A204.1 (cell line): Measurements from ENCODE around the gene AVL9.
A peak's percentile ranks its signal among the peaks of the same experiment; 100 is the strongest.

Source experiments
- FAIRE-seq: peaks from 2 replicates; lab custom pipeline; 2012; peaks lifted over from hg19 to GRCh38; lab: Jason Lieb, UNC

Gene AVL9

DNA sequence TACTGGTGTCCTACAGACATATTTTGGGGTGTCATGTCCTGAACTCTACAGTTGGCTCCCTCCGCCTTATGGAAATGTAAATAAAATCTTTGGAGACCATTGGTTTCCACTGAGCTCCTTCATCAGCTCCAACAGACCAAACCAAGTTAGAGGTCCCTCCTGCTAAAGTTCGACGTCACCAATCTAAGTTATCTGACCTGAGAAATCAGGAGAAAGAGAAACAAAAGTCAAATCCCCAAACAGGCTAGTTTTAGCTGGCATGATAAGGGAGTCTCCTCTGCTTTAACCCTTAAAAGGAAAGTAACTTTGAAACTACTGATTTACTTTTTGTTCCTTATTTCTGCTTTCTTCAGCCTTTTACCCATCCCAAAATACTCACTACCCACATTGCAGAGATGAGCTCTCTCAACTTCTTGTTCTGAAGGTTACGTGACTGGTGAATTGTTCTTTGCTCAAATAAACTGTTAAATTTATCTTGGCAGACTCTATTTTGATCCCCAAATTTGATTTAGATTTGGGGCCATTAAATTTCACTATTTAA, 39.9 kb downstream of the AVL9 start:
- no peak for FAIRE-seq

DNA sequence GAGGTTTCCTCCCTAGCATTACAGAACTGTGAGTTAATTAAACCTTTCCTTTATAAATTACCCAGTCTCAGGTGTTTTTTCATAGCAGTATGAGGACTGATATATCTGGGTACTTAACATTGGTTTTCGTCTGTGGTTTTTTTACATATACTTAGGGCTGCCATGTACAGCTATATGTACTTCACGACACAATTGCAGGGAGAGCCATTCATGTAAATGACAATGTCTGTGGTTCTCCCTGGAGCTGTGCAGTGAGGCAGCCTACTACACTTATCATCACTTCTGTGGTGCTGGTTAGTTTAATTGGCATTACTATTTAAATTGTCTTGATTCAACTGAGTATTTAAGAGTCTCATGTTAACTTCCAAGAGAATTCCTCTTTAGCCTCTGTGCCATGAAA, 40.7 kb downstream of the AVL9 start:
- FAIRE-seq, result no peak

DNA sequence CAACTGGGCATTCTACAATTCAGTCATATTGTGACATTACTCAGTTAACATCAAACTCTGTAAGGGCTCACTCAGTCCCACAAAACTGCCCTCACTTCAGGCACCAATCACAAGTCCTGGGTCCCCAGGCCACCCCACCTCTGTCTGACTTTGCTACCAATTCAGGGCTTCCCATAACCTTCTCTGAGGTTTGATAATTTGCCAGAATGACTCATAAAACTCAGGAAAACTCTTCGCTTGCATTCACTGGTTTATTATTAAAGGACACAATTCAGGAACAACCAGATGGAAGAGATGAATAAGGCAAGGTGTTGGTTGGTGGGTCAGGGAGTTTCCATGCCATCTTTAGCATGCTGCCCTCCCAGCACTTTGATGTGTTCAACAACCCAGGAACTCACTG, 41.3 kb downstream of the AVL9 start:
- FAIRE-seq, result no peak

DNA sequence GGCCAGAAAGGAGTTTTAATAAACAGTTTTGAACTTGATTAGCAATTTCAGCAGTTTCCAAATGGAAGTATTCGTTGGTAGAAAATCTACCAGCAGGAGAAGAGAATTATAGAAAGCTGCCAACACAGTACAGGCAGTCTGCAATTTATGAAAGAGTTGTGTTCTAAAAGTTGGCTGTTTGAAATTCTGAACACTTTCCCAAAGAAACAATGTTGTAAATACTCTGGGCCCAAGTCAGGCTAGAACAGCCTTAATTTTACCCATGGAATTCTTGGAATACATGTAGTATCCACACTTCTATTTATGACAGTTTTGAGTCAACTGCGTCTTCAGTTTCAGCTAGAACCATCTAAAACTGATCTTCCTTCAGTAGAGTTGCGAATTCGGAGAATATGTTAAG, 42.5 kb downstream of the AVL9 start:
- no peak for FAIRE-seq

DNA sequence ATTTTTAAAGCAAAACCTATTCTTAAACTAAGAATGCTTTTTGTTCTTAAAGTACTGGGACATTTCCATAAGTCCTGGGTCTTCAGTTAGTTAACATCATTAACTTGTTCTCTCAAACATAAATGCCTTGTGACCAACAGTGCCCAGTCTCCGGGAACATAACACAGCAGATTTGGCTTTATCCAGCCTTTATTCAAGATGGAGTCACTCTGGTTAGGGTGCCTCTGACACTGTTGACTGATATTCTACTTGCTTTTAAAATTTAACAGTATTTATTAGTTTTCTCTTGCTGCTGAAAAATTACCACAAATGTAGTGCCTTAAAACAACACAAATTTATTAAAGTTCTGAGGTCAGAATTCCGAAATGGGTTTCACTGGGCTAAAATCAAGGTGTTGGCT, 44.1 kb downstream of the AVL9 start:
- no peak for FAIRE-seq

DNA sequence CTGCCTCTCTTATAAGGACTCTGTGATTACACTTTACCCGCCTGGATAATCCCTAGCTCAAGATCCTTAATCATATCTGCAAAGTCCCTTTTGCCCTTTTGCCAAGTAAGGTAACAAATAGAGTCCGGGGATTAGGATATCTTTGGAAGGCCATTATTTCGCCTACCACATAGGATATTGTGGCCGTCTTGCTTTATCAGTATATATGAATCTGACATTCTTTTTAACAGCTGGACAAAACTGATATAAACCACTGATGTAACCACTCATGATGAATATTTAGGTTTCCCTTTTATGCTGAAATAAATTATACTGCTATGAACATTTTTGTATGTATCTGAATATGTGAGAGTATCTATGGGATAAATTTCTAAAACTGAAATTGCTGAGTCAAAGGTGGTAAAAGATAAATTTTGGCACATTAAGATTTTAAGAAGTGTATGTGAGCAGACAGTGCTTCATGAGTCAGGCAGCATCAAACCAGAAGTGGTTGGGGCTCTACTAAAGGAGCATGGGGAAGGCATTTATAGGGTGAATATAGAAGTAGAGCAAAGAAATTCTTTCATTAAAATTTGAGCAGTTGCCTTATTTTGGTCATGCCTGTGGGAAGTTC, 44.7 kb downstream of the AVL9 start:
- no peak for FAIRE-seq

DNA sequence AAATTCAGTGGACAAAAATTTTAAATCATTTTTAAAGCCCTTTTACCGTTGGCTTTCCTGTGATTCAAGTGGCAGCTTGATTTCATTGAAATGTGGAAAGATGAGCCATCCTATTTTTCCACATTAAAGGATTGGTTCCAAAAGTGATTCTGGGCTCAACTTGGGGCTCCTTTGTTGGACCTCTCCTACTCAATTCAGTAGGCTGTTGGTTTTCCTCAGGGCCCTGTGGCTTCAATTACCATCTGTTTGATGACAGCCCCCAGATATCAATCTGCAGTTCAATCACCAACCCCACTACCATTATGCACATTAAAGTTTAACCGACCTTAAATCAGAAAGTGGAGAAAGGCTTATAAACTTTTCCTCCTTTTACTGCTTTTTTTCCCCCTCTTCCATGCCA, 47.3 kb downstream of the AVL9 start:
- FAIRE-seq, result no peak

DNA sequence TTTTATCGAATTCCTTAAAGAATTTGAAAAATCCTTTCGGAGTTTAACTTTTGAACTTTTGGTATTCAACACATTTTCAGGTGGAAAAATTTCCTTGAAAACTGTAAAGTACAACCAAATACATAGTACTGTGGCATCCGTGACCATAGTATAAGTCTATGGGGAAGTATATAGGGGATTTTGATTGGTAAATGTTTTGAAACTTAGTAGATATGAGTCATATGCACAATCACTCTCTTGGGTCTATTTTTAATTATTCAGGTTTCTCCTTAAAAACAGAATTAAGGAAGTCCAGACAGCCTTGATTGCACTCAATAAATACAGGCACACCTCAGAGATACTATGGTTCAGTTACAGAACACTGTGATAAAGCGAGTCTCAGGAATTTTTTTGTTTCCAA, 64.2 kb downstream of the AVL9 start:
- FAIRE-seq, result no peak

DNA sequence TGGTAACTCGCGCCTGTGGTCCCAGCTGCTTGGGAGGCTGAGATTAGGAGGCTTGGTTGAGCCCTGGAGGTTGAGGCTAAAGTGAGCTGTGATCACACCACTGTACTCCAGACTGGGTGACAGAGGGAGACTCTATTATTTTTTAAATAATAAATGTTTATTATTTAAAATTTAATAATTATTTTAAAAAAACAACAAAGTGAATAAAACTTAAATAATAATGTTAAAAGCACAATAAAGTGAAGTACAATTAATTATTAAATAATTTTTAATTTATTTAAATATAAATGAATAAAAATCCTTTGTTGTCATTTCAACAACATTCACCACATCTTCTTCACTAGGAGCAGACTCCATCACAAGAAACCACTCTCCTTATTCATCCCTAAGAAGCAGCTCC, 64.8 kb downstream of the AVL9 start:
- peak; percentile 70 for FAIRE-seq

DNA sequence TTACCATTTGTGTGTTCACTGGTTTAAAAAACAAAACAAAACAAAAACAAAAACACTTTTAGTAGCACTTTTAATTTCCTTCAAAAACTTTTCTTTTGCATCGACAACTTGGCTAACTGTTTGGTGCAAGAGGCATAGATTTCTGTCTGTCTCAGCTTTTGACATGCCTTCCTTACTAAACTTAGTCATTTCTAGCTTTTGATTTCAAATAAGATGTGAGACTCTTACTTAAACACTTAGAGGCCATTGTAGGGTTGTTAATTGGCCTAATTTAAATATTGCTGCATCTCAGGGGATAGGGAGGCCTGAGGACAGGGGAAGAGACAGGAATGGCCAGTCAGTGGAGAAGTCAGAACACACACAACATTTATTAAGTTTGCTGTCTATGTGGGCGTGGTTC, 66.3 kb downstream of the AVL9 start:
- no peak for FAIRE-seq

DNA sequence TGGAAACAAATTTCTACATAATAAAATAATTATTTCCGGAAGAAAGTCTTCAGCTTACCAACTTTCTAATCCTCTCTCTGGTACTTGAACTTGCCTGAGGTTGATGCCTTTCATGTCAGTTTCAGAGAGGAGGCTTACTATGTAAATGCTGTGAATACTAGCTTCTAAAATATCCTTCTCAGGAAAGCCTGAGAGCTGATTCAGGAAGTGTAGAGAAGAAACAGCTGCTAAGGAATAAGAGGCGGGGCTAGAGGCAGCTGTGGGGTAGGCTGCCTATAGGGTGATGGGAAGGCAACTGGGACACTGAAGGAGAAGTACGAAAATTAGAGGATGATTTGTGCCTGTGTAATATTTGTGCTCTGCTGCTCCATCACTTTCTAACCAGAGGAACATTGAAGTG, 69.3 kb downstream of the AVL9 start:
- FAIRE-seq, result no peak

DNA sequence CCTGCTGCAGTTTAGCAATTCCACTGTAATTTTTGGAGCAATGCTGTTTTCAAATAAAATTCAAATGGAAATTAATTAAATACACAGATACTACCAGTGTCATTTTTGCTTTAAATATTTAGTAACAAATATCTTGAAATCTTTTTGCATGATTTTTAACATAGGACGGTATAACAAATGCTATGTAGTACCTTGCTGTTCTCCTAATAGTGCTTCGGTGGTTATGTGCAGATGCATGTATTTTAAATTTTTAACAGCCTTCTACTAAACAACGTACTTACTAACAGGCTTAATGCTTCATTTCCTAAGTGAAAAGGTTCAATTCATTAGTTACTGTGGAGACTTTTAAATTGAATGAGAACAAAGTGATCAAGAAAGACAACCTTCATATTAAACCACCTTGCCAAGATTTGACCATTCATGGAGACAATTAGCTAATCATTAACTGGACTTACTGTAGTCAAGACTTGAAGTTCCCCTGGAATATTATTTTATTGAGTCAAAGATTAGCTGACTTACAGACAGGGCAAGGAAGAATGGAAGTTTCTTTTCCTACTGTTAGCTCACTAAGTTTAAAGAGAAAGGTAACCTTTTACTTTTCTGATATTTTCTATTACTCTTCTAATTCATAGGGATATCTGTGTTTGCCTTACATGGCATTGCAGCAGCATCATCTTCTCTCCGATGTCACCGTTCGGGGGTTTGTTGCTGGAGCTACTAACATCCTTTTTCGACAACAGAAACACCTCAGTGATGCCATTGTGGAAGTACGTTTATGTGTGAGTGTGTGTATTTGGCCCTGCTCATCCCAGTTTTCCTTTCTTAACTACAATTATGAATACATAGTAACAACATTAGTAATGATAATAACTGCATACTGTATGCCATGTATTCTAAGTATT, 74.3 kb downstream of the AVL9 start:
- no peak for FAIRE-seq

DNA sequence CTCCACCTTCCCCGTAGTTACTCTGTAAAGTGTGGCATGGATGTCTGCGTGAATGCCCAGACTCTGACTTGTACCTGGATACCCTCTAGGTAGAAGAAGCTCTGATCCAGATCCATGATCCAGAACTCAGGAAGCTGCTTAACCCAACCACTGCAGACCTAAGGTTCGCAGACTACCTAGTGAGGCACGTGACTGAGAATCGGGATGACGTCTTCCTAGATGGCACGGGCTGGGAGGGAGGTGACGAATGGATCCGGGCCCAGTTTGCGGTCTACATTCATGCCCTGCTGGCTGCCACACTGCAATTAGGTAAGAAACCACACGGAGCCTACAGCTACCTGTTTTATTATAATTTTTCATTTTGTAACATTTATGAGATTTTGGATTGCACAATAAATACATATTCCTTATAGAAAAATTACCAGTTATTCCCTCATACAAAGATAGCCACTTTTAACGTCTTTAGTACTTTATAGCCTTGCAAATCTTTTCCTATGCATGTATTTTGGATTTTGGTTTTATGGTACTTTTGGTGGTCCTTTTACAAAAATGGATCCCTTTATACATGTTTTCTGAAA, 77.9 kb downstream of the AVL9 start:
- FAIRE-seq, result no peak

DNA sequence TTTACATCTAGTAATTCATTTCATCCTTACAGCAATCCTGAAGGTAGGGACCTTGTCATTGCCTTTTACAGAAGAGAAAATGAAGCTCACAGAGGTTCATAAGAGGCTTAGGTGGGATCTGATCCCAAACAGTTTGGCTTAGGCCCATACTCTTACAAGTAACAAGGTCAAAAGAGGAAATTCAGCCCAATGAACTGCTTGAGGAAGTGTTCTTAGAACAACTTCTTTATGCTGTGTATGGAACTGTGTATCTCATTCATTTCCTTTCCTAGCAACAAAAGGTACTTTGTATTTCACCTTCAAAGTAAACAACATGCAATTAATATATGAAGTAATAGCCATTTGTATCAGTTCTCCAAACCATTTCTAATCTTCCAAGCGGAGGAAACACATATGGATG, 79.3 kb downstream of the AVL9 start:
- FAIRE-seq, result no peak

DNA sequence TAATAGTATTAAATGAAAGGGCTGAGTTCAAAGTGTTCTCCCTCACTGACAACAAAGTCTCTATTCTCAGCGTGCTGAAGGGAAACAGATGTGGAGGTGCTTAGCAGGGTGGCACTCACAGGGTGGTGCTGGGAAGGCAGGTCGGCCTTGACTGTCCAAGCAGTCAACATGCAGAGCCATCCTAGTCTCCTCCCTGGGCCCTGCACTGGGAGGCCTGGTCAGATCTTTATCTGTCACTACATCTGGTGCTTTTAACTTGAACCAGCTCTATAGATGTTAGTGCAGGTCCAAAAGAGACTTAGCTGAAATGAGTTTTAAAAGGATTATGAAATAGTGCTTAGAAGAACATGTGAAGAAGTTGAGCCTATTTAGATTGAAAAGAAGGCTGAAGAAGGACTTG, 82.1 kb downstream of the AVL9 start:
- no peak for FAIRE-seq

DNA sequence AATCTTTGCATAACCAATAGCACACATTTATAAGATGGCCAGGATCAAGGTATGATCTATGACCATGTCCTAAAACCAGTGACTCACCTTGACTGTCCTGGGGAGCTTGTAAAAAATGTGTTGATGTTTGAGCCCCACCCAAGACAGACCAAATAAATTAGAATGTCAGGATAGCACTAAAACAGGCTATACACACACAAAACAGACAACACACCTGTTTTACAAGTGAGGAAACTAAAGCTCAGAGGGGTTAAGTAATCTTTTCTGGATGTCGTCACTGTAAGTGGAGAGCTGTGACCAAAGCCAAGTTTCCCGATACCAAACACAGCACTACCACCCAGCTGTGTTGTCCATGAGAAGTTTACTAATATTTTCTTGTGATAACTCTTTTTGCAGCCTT, 84.5 kb downstream of the AVL9 start:
- FAIRE-seq, result no peak

DNA sequence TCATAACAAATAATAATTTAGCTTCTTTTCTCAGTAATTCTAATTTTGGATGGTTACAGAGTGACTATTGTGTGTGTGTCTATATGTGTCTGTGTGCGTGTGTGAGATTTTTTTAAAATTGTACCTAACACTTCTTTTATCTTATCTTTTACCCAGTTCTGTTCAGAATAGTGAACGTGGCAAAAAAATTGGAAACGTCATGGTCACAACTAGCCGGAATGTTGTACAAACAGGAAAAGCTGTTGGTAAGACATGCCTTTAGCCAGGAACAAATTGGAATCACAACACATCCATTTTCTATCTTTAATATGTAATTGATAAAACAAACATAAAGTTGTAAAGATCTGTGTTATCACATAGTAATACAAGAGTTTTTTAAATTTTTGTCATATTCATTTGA, 85.4 kb downstream of the AVL9 start:
- FAIRE-seq, result no peak

DNA sequence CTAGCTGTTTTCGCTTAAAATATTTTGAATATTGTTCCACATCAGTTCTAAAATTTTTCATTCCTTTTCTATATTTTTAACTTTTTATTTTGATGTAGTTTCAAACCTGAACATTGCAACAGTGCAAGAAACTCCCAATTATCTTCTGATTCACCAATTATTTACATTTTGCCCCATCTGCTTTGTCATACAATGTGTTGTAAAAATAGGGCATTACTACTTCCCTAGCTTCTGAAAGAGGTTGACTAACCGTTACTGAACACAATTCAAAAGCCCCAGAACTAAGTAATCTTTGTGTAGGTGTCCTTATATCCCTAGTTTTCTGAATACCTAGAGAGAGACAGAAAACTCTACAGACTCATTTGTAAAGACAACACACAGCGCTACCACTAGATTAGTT, 86.7 kb downstream of the AVL9 start:
- no peak for FAIRE-seq

DNA sequence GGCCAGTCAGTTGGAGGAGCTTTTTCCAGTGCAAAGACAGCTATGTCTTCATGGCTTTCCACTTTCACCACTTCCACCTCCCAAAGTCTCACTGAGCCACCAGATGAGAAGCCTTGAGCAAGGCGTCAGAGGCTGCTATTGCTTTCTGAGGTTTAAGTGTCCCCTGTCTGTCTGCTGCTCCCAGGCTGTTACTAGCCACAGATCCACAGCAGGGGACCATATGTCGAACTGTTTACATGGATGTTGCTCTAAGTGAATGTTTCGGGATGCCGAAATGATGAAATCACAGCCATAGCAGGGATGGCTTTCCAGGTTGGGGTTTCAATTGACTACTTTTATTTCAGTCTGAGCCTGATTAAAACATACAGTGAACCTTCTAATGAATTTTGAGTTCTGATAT, 88.5 kb downstream of the AVL9 start:
- no peak for FAIRE-seq

DNA sequence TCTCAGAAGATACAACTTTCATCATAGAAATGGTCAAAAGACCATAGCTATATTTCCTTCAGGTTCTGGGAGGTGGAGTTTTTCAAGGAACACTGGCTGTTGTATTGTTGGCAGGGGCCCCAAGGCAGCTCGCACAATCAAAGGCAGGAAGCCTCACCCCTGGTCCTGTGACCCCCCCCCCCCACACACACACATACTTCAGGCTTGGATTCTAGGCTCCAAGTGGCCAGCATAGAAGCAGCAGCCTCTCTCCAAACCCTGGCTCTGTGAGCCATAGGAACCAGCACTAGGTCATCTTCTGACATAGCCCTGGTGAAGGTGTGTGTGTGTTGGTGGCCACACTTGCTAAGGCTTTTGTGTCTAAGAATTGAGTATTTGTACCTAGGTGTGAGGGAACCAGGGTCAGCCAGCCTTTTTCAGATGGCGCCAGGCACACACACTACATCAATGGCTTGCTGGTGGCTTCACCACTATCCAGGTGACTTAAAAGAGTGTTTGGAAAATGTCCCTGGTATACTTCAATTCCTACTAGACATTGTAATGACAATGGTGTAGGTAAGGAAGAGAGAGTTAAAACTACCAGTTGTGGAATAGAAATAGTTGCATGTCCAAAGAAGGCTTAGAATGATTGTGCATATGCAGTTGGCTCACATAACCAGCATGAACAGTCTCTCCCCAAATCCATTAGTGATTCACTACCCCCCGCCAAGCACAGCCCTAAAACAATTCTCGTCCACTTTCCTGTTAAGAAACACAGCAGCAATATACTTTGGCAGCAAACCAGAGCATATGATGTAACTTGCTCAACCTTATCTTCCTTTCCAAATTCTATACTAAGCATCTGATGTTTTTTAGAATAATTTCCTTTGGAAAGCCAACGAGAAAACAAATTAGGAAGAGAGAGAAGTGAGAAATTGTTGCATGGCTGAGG, 91.3 kb downstream of the AVL9 start:
- no peak for FAIRE-seq

DNA sequence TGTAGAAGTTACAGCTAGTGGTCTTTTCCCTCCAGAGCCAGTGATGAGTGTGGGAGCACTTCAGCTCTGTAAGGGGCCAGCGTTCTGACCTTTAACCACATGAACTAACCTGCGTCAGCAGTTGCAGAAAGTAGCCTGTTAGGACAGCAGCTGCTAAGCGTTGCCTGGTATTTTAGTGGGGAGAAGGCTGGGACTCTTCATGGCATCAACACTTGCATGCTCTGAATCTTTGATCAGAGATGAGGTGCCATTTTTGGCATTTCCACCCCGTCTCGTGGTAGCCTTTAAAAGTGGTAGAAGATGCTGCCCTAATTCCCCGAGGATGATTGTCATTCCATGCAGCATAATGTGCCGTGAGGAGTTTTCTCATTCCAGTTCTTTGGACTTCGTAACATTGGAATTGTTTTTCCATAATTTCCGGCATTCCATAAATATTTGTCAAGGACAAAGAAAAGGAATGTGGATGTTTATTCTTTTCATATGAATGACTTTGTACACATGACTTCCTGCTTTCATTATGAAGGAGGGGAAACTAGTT, 92.2 kb downstream of the AVL9 start:
- FAIRE-seq, result no peak

DNA sequence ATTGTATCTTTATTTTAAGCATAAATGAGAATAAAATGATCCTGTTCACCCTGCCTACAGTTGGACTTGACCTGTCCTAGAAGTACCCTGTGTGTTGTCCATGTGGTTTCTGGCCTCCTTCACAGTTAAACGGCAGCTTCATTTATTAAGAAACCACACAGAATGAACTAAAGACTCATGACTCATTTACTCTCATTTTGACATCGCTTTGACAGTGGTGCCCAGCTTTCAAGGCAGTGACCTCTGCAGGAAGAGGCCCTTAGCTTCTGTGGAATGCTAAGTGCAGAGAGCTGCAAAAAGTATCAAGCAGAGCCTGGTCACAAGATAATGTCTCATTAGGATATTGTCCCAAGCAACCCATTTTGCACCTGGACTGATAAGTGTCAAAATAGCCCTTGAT, 93.4 kb downstream of the AVL9 start:
- FAIRE-seq, result no peak
